NK-92 (cell line): Measurements from ENCODE around the gene PPP2R3C.
"Not testable (repeated sequence)": the region's sequence is repeated elsewhere in the genome, so short reads cannot be mapped to it uniquely, and the experiment has no call there.

ENCODE experiments used
- DNase-seq: peaks from one replicate; lab custom pipeline; 2025; ENCODE audit not compliant: unreplicated experiment; lab: John Stamatoyannopoulos, UW

PPP2R3C gene

GRCh38 chr14:35065731-35066130 lies 56.1 kb downstream of the PPP2R3C start:
- not testable (repeated sequence) for DNase-seq

DNA sequence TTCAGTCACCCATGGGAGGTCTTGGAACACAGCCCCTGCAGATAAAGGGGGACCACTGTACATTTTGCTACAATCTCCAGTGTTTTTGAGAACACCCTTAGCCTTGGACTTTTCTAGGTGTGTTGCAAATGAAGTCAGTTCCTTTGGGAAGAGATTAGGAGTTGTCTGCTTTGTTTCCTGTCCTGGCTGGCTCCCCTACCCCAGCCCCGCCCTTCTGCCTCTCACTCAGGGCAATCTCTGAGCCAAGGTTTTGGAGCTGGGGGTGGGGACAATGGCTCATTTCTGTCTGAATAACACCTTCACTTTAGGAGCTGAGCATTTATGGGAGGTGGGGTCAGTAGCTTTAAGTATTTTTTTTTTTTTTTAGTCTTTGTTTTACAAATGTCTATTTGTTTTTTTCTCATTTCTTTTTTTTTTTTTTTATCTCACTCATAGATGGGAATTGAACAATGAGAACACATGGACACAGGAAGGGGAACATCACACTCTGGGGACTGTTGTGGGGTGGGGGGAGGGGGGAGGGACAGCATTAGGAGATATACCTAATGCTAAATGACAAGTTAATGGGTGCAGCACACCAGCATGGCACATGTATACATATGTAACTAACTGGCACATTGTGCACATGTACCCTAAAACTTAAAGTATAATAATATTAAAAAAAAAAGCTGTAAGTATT lies 60.5 kb downstream of the PPP2R3C start:
- DNase-seq = not testable (repeated sequence)

GRCh38 chr14:35052637-35053036 lies 69.2 kb downstream of the PPP2R3C start:
- DNase-seq = no peak

DNA sequence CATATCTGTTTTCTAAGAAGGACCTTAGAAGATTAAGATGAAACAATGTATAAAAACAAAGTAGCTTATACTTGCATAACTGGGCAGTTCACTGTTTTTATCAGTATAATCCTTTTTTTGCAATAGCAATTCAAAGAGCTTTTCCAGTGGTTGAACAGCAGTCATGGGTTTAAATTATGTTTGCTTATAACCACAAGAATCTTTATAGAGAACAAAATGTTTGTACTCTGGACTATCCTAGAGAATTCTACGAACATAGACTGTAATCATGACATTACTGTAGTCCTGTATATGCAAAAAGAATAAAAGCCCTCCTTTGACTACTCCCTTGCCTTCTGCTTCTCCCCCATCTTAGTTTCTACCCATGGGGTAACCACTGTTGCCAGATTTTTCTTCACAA lies 70.0 kb downstream of the PPP2R3C start:
- no peak for DNase-seq

DNA sequence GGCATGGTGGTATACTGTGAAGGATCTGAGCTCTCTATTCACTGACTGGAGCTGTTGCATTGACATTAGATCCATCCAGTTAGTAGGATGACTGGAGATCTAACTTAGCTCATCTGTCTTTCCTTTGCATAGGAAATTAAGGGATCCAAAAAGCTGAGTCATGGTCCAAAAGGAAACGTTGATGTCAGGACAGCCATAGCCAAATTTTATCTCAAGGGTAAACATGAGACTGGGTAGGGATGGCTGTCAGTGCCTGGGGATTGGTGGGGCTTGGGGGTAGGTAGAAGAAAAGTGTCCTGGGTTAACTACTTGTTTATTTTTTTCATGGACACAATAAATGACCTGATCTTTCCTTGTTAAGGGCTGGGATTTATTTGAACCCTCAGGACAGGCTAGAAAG lies 71.1 kb downstream of the PPP2R3C start:
- no peak for DNase-seq

GRCh38 chr14:35047976-35048513 lies 73.7 kb downstream of the PPP2R3C start:
- DNase-seq = no peak

DNA sequence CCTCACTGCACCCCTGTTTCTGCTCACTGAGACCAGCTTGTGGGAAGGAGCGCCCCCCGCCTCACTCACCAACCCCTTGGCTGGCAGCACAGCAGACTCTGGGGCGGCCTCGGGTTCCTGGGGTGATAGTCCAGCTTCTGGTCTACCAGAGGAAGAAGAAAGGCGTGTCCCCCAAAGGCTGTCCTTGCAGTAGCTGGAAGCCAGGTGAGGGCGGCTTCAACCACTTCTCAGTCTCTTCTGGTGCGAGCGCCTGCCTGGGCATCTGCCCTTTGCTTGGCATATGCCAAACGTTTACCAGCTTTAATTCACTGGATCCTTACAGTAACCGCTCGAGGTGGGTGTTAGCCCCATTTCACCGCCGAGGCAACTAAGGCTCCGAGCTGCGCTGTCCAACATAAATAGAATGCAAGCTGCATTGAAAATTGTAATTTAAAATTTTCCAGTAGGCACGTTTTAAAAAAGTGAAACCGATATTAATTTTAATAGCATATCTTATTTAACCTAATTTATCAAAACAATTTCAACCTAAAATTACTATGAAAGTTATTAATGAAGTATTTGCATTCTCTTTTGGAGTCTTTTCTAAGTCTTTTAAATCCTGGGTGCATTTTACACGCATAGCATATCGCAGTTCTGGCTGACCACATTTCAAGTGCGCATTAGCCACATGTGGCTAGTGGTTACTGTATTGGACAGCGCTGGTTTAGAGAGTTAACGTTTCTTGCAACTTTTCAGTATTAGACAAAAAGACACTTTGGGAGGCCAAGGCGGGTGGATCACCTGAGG lies 74.8 kb downstream of the PPP2R3C start:
- DNase-seq = no peak

- peak; percentile 98 for DNase-seq
Observed at GRCh38 chr14:35046048-35046750, 75.6 kb downstream of the PPP2R3C start, which contains the start of gene FAM177A1. TSS of gene FAM177A1 (plus strand) at chr14:35046272. CDS start at chr14:35046464, 192 bp downstream.

- DNase-seq = no peak
Observed at GRCh38 chr14:35045798-35046047, 76.1 kb downstream of the PPP2R3C start.

DNA sequence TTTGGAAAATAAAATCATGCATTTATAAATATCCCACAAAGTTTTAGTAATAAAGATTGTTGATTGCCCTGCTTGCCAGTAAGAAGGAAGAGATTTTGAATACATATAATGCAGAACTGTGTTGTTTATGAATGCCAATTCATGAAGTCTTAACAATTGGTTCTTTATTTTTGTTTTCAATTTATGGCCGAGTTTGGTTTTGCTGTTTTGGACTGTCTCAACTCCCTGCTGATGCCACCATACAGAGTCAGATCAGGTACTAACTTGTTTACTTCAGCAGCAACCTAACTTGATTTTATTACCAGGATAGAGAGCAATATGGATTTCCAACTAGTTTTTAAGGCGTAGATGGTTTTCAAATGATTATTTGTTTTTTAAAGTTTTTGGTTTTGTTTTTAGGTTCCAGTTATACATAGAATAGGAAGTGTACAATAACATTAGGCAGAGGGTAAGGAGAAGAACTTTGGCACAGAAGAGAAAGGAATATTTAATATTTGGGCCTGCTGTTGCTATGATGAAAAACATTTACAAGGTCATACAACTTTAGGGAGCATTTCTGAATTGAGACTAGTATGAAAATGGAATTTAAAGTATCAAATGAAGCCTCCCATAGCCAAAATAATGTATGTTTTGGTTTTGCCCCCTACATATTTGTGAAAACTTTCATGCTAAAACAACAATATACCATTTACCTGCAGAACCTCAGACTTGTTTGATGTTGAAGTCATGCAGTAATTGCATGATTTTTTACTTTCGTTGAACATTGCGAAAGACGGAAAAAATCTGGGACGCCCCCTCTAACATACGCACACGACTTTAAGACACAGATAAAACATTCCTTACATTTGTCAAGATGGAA lies 76.6 kb downstream of the PPP2R3C start:
- DNase-seq = no peak

- no peak for DNase-seq
Observed at GRCh38 chr14:35043046-35043445, 78.7 kb downstream of the PPP2R3C start.

- DNase-seq = no peak
Observed at GRCh38 chr14:35042632-35043031, 79.2 kb downstream of the PPP2R3C start.

DNA sequence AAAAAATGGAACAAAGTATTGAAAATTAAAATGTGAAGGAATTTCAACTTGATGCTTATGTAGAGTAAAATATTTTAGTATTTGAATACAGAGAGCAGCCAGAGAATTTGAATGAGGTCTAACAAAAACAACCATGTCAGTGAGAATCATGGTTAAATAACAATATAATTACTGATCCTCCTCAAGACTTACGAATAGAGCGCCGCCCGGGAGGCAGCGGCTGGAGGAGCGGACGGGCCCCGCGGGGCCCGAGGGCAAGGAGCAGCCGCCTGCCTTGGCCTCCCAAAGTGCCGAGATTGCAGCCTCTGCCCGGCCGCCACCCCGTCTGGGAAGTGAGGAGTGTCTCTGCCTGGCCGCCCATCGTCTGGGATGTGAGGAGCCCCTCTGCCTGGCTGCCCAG lies 83.5 kb downstream of the PPP2R3C start:
- not testable (repeated sequence) for DNase-seq
